Measurements from ENCODE around the gene VSIG8.
A peak's percentile ranks its signal among the peaks of the same experiment; 100 is the strongest.

VSIG8 gene

DNA sequence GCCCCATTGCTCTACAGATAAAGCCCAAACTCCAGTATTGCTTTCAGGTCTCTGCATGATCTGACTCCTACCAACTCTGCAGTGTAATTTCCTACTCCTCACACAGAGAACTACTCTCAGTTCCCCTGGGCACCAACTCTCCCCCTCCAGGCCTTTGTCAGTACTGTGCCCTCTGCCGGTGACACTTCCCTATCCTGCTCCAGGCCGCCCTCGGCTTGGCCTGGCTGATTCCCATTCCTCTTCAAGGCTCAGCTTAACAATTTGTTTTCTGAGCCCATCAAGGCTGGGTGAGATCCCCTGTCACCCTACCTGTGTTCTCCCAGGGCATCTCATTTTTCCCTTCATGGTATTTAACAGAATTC is 33.2 kb downstream of the VSIG8 start:
- DNase-seq (ENCODE audit: low spot score): peak; percentile 48

GRCh38 chr1:159828581-159829272 is 33.7 kb downstream of the VSIG8 start:
- DNase-seq (ENCODE audit: low spot score): no peak

- DNase-seq (ENCODE audit: low spot score): no peak
Measured at GRCh38 chr1:159828176-159828575, 34.3 kb downstream of the VSIG8 start.

GRCh38 chr1:159827549-159827948 is 34.9 kb downstream of the VSIG8 start:
- DNase-seq (ENCODE audit: low spot score): no peak

DNA sequence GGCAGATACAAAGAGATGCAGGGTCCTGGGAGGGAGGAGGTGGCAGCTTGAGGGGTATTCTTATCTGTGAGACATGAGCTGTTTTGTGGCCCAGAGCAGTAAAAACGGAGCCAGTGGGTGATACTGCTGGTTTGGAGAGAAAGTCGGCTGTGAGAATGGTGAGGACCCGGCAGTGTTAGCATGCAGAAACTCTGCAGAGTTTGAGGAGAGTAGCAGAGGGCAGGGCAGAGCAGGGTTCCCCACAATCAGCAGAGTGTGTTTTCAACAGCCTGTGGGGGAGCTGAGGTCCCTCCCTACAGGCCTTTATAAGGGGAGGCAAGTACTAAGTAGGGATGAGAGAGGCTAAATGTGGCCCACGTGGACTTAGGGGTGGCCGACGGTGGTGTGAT is 35.4 kb downstream of the VSIG8 start:
- DNase-seq (ENCODE audit: low spot score): no peak

GRCh38 chr1:159826441-159827101 is 35.9 kb downstream of the VSIG8 start, which contains the start of gene SLAMF8:
TSS of gene SLAMF8 (plus strand) at chr1:159826873. CDS start at chr1:159826899, 26 bp downstream.
- no peak for DNase-seq (ENCODE audit: low spot score)

- DNase-seq (ENCODE audit: low spot score): no peak
Measured at GRCh38 chr1:159825564-159825963, 36.9 kb downstream of the VSIG8 start.

DNA sequence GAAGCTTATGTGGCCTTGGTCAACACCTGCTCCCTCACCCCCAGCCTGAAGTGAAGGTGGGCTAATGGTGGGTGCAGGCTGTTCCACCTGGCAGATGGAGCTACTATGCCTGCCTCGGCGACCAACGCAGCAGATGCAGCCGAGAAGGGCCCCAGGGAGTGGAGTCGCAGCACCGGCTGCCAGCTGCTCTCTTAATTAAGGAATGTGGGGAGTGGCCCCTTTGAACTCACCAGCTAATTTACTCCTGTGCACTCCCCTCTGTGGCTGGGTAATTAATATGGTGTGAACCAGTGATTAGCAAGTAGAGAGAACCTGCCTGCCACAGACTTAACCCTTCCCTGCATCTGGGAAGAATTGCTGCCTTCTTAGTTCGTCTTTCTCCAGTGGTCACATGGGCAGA is 39.1 kb downstream of the VSIG8 start:
- no peak for DNase-seq (ENCODE audit: low spot score)

DNA sequence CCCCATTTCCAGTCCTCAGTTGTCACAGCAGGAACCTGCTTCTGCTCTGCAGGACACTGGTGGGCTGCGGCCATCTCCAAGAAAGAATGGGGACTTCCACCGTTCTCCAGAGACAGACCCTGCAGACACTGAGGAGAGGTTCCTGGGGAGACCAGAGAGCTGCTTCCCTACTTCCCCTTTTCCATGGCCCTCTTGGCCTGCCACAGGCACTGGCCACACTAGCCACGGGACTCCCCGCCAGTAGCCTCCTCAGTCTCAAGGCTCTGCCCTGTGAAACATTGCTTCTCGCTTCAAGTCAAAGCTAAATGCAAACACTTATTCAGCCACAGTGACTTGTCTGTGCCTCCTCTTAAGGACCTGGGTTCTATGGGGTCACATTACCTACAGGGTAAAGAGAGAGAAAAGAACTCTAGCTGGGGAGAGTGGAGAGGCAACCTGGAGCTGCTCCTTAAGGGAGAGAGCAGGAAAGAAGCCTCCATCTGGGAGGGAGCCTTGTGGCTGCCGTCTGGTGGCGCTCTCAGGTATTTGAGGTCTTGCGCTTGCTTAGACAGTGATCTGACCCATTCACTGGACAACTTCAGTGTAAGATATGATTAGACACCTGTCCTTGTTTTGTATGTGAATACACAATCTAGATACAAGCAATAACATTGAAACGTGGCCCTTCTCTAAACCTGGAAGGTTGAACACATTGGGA is 41.1 kb downstream of the VSIG8 start:
- peak; percentile 76 for DNase-seq (ENCODE audit: low spot score)

DNA sequence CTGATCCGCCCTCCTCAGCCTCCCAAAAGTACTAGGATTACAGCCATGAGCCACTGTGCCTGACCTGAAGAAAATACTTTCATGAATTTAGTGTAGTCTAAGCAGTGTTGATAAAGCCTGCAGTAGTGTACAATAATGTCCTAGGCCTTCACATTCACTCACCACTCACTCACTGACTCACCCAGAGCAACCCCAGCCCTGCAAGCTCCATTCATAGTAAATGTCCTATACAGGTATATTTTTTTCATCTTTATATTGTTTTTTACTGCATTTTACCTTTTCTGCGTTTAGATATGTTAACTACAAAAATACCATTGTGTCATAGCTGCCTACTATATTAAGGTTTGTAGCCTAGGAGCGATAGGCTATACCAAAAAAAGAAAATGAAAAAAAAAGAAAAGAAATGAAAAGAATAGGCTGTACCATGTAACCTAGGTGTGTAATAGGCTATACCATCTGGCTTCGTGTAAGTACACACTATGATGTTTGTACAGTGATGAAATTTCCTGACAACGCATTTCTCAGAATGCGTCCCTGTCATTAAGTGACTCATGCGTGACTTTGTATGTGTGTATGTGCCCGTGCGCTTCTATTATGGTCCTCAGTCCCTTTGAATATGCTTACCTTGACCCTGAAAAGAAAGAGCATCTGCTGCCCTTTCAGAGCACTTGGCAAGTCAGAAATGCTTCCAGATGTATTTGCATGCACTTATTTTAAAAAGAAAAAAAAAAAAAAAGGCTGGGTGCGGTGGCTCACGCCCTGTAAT is 45.0 kb downstream of the VSIG8 start:
- no peak for DNase-seq (ENCODE audit: low spot score)

DNA sequence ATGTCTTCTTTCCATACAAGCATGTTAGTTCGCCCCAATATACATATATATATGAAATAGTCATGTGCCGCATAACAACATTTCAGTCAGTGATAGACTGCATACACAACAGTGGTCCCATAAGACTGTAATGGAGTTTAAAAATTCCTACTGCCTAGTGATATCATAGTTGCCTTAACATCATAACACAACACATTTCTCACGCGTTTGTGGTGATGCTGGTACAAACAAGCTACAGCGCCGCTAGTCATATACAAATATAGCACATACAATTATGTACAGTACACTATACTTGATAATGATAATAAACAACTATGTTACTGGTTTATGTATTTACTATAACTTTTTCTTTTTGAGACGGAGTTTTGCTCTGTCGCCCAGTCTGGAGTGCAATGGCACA is 46.5 kb downstream of the VSIG8 start:
- no peak for DNase-seq (ENCODE audit: low spot score)

DNA sequence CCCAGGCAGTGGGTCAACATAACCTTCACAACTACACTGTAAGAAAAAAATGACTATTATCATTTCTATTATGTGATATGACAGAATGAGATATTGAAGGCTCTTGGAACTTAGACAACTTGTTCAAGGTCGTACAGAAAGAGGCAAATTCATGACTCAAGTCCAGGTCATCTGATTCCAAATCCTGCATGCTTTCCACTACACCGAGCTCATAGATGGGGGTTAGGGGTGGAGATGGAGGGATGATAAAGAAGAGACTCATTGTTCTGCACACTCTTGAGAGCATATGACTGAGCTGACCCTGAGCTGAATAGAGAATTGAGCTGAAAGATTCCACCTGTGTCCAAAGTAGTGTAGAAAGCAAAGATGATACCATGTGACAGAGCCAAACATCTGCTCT is 57.5 kb downstream of the VSIG8 start:
- no peak for DNase-seq (ENCODE audit: low spot score)

All from NAMALWA (cell line).